Left lung (tissue), 10 donors: ENCODE results near the gene CACNA2D3. TPM values are rescaled to one million over a fixed set of nuclear protein-coding genes. Genes with fewer than 3 reads are reported as not detected.

Experiments
- ATAC-seq: fragments of 200-7000 bp; cut with Tn5 transposase; one replicate; pipeline ENCODE4 v1.9.1; 2020; ENCODE audit warnings: moderate library complexity
- DNase-seq, 4 donors: peaks; one replicate each; pipeline ENCODE4 v3.0.0-alpha.2; 2013 to 2020
- H3K27ac ChIP-seq, 2 donors: fragments of 200-600 bp; sonication (generic) in 1 of 2; one replicate each; pipeline versions ENCODE4 v1.5.0 to v1.8.0; 2020 to 2021
- H3K27me3 ChIP-seq, 2 donors: fragments of 200-600 bp; sonication (generic) in 1 of 2; one replicate each; pipeline versions ENCODE4 v1.5.0 to v1.8.0; 2020 to 2021
- H3K36me3 ChIP-seq, 2 donors: fragments of 200-600 bp; sonication (generic) in 1 of 2; one replicate each; pipeline versions ENCODE4 v1.5.0 to v1.8.0; 2020 to 2021
- H3K4me1 ChIP-seq, 2 donors: fragments of 200-600 bp; one replicate each; pipeline ENCODE4 v1.8.0; 2021
- H3K4me3 ChIP-seq, 2 donors: fragments of 200-600 bp; sonication (generic) in 1 of 2; one replicate each; pipeline versions ENCODE4 v1.5.0 to v1.8.0; 2020 to 2021; ENCODE audit warnings: mild to moderate bottlenecking in 1 of 2
- H3K9me3 ChIP-seq, 2 donors: fragments of 200-600 bp; sonication (generic) in 1 of 2; one replicate each; pipeline versions ENCODE4 v1.5.0 to v1.8.0; 2020 to 2021
- intact Hi-C, 2 donors: fragments of 100-400 bp; cut with DNase I; formaldehyde crosslinking; loops; one replicate each; pipeline versions ENCODE4 v1.11.2 to v1.14.2; 2022
- polyA plus RNA-seq, 6 donors: library from polyadenylated mRNA; unstranded; fragments of 120-200 nt; gene quantifications; one replicate each; pipeline ENCODE4 v1.2.1, GENCODE V29; 2013; ENCODE audit not compliant: insufficient read length in 6 of 6
- total RNA-seq, 2 donors: library from RNA; stranded (reverse); fragmentation: NEBNext Ultra II Directional; extraction: Animal tissue kit (Norgen Biotek cat#: 25700); gene quantifications; one replicate each; pipeline ENCODE4 v1.2.1, GENCODE V29; 2021
- TF ChIP-seq, protein P1 (sequence below), 2 donors: fragments of 200-600 bp; sonication (generic) in 1 of 2; IDR thresholded peaks; one replicate each; pipeline versions ENCODE4 v1.5.0 to v1.8.0; 2021; ENCODE audit warnings: antibody characterized with exemption in 2 of 2
- donor health status: DM: no; HTN: yes; CAD: no.
- donor health status: DM: no; HTN: no; CAD: no.

The CACNA2D3 gene
- total and polyA plus RNA-seq, 8 donors, result 1.1 to 2.7 (median 1.5) TPM

DNA sequence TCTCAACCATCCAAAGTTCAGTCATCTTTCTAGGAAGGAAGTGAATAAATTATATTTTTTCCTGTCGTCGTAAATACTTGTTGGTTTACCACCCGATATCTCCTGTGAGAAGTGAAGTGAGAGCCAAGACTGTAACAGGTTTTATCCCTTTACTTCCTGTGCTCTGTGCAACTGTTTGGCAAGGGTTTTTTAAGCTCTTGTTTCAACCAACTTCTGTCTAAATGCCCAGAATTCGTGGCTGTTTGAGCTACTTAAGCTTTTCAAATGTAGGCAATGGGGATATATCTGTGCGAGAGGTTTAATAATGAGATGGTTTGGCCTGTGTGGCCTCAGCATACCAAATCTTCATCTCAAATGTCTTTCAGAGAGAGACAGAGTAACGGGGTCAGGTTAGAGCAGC is 670.8 kb downstream of the CACNA2D3 start:
- H3K4me3 ChIP-seq, result no peak overlapping the region
- H3K27me3 ChIP-seq, result no peaks in the 10 kb centered on the region
- no peaks in the 10 kb centered on the region for H3K4me1 ChIP-seq
- TF ChIP-seq, protein P1, sequence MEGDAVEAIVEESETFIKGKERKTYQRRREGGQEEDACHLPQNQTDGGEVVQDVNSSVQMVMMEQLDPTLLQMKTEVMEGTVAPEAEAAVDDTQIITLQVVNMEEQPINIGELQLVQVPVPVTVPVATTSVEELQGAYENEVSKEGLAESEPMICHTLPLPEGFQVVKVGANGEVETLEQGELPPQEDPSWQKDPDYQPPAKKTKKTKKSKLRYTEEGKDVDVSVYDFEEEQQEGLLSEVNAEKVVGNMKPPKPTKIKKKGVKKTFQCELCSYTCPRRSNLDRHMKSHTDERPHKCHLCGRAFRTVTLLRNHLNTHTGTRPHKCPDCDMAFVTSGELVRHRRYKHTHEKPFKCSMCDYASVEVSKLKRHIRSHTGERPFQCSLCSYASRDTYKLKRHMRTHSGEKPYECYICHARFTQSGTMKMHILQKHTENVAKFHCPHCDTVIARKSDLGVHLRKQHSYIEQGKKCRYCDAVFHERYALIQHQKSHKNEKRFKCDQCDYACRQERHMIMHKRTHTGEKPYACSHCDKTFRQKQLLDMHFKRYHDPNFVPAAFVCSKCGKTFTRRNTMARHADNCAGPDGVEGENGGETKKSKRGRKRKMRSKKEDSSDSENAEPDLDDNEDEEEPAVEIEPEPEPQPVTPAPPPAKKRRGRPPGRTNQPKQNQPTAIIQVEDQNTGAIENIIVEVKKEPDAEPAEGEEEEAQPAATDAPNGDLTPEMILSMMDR (IDR thresholded peaks at IDR 0.05), result no peak
- no peak overlapping the region for H3K27ac ChIP-seq
- intact Hi-C loops, result no loop called here
- no peaks in the 10 kb centered on the region for H3K9me3 ChIP-seq
- H3K36me3 ChIP-seq, result no peaks in the 10 kb centered on the region
- ATAC-seq (no peak), DNase-seq (no peak)

DNA sequence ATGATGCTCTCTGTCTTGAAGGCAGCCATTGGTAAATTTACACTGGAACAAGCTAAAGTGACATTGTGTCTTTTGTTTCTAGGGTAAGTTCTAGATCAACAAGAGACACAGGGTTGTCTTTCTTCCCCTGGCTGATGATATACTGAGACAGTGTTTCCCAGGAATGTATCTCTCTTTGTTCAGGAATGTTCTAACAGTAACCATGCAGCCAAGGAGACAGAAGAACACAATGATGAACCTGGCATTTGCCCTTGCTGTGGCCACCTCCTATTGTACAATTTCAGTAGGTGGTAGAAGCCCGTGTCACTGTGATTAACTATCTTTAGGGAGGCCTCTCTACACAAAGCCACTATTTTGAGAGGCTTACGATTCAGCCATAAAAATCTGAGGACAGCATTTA is 674.8 kb downstream of the CACNA2D3 start:
- intact Hi-C loops, result no loop called here
- Histone ChIP-seq H3K4me3 (no peak overlapping the region), H3K36me3 (no peaks in the 10 kb centered on the region), H3K9me3 (no peaks in the 10 kb centered on the region), H3K27ac (no peak overlapping the region), H3K27me3 (no peaks in the 10 kb centered on the region), H3K4me1 (no peaks in the 10 kb centered on the region)
- ATAC-seq, result no peak
- no peak for DNase-seq
- TF ChIP-seq, protein P1 (IDR thresholded peaks at IDR 0.05), result no peak

DNA sequence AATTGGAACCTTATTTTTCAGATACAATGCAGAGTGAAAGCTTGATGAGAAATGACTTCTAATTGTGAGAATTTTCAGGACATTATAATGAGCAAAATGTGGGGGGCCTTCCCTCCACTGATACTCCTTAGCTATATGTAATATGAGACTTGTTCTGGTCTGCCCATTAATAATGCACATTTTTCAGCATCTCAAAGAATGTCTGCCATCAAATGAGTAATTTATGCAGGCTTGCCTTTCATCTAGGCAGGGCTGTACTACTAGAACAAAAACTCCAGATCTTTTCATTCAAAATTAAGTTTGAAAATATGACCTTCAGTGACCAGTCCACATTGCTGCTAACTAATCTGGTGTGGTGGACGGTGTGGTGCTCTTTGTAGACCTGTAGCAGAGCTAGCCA is 678.1 kb downstream of the CACNA2D3 start:
- Histone ChIP-seq H3K27me3 (no peaks in the 10 kb centered on the region), H3K27ac (no peak overlapping the region), H3K4me3 (no peak overlapping the region), H3K9me3 (no peaks in the 10 kb centered on the region), H3K4me1 (no peaks in the 10 kb centered on the region), H3K36me3 (no peaks in the 10 kb centered on the region)
- intact Hi-C loops, result no loop called here
- ATAC-seq (no peak), DNase-seq (no peak)
- TF ChIP-seq, protein P1 (IDR thresholded peaks at IDR 0.05), result no peak

DNA sequence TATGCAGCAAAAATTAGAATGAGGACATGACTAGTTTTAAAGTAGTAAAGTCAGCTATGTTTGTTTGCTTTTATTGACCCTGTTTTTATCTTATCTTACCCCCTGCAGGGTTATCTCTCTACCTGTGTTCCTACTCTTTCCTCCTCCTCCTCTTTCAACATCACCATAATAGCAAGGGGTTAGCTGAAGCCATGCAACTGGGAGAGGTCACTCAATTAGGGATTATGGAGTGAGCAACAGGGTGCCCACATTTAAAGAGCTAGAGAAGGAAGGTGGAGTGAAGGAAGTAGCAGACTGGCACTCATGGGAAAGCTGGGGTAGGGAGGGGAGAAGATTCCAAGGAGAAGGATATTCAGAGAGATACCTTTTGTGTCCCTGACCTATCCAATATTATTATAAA is 679.6 kb downstream of the CACNA2D3 start:
- no peaks in the 10 kb centered on the region for H3K4me1 ChIP-seq
- intact Hi-C loops, result no loop called here

DNA sequence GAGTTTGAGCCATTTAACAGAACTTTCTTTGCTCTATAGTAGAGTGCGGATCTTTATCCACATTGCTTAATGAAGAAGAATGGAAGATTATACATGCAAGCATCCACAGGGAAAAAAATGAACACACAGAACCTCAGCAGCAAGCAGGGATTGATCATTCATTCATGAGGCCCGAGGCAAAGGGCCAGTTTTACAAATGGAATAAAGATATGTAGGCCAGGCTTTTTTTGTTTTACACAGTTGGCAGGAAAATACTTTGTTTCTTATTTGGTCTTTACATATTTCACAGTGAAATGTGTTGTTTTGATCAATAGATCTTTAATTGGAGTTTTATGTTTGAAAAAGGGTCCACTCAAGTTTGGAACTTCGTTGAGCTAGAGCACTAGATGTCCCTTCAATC is 688.0 kb downstream of the CACNA2D3 start:
- Histone ChIP-seq H3K9me3 (peaks cover 0 to 2% of the 10 kb centered on the region in 2 donors), H3K4me3 (no peak overlapping the region), H3K27ac (no peak overlapping the region), H3K27me3 (no peaks in the 10 kb centered on the region), H3K4me1 (no peaks in the 10 kb centered on the region), H3K36me3 (no peaks in the 10 kb centered on the region)
- TF ChIP-seq, protein P1 (IDR thresholded peaks at IDR 0.05), result no peak
- intact Hi-C loops, result no loop called here
- DNase-seq (no peak), ATAC-seq (no peak)

More for the DNA sequence above, 679.6 kb downstream of the CACNA2D3 start:
- ATAC-seq (no peak), DNase-seq (no peak)
- TF ChIP-seq, protein P1 (IDR thresholded peaks at IDR 0.05), result no peak
- no peak overlapping the region for H3K27ac ChIP-seq
- no peak overlapping the region for H3K4me3 ChIP-seq
- no peaks in the 10 kb centered on the region for H3K9me3 ChIP-seq
- H3K36me3 ChIP-seq, result no peaks in the 10 kb centered on the region
- H3K27me3 ChIP-seq, result no peaks in the 10 kb centered on the region
